Endothelial cell of umbilical vein (primary cell): ENCODE measurements around the gene GALNT1. TPM values are rescaled to one million over a fixed set of nuclear protein-coding genes. Genes with fewer than 3 reads are reported as not detected.

Experiments
- BruUV-seq: library from RNA; stranded (reverse); fragments of 400-500 nt; replicated peaks from 2 replicates; lab custom pipeline; 2021; lab: Mats Ljungman, UMichigan
- CTCF ChIA-PET: fragments of 300-600, 350-600 bp; sonication (Branson Sonifier 250); formaldehyde crosslinking; loops from one replicate; lab custom pipeline; 2021; ENCODE audit warnings: antibody characterized with exemption, inconsistent platforms; lab: Charles Lee
- POLR2A ChIA-PET: fragments of 300-600, 350-600 bp; sonication (Branson Sonifier 250); formaldehyde crosslinking; loops from one replicate; lab custom pipeline; 2021; ENCODE audit warnings: antibody characterized with exemption, inconsistent platforms; lab: Charles Lee
- DNase-seq: peaks from one replicate; pipeline ENCODE4 v3.0.0-alpha.2; 2011; ENCODE audit warnings: low read depth, low spot score
- FAIRE-seq: peaks from 2 replicates; lab custom pipeline; 2011; peaks lifted over from hg19 to GRCh38; lab: Jason Lieb, UNC
- H2AFZ ChIP-seq: 2 replicates; pipeline ENCODE4 v1.6.0; 2012; ENCODE audit warnings: low read depth, low read length, control low read depth, inconsistent platforms
- H3K27ac ChIP-seq: 2 replicates; pipeline ENCODE4 v1.5.1; 2011; ENCODE audit warnings: low read depth, mild to moderate bottlenecking, control low read depth, low read length, moderate library complexity; ENCODE audit not compliant: insufficient read depth
- H3K27me3 ChIP-seq, 2 experiments: 2 replicates each; pipeline versions ENCODE4 v1.6.0 to v1.6.1; 2011; ENCODE audit warnings: low read length in 2 of 2, mixed read lengths in 1 of 2; ENCODE audit not compliant: control insufficient read depth in 2 of 2, insufficient read depth in 2 of 2
- H3K36me3 ChIP-seq, 2 experiments: 2 replicates in 1 of 2; 3 replicates in 1 of 2; pipeline ENCODE4 v1.5.1; 2011; ENCODE audit warnings: low read length in 2 of 2, mild to moderate bottlenecking in 1 of 2, moderate library complexity in 1 of 2; ENCODE audit not compliant: control insufficient read depth in 2 of 2, insufficient read depth in 2 of 2; ENCODE audit errors: extremely low read depth in 1 of 2
- H3K4me1 ChIP-seq: 3 replicates; pipeline ENCODE4 v1.5.1; 2011; ENCODE audit warnings: mild to moderate bottlenecking, low read length; ENCODE audit not compliant: control insufficient read depth, insufficient read depth; ENCODE audit errors: extremely low read depth
- H3K4me2 ChIP-seq: 2 replicates; pipeline ENCODE4 v1.6.1; 2011; ENCODE audit warnings: low read length, control low read depth, mixed read lengths; ENCODE audit not compliant: insufficient read depth
- H3K4me3 ChIP-seq, 3 experiments: fragments of 200-600 bp in 1 of 3; sonication (generic), shearing (Covaris generic) in 1 of 3; replicated peaks in 1 of 3; 2 replicates each; pipeline ENCODE4 v1.5.1; 2011 to 2016; ENCODE audit warnings: control low read depth in 3 of 3, low read length in 3 of 3, mild to moderate bottlenecking in 2 of 3, inconsistent platforms in 1 of 3, low read depth in 1 of 3, moderate library complexity in 1 of 3; ENCODE audit not compliant: insufficient read depth in 1 of 3
- H3K79me2 ChIP-seq: 2 replicates; pipeline ENCODE4 v1.6.0; 2012; ENCODE audit warnings: low read length, inconsistent platforms; ENCODE audit not compliant: control insufficient read depth, insufficient read depth
- H3K9ac ChIP-seq: replicated peaks from 2 replicates; pipeline ENCODE3; 2011; ENCODE audit warnings: low read length, control low read depth; ENCODE audit not compliant: insufficient read depth; ENCODE audit errors: extremely low read depth
- H3K9me1 ChIP-seq: replicated peaks from 3 replicates; pipeline ENCODE4 v1.6.0; 2011; ENCODE audit warnings: mild to moderate bottlenecking, low read length; ENCODE audit not compliant: control insufficient read depth, insufficient read depth; ENCODE audit errors: extremely low read depth
- H3K9me3 ChIP-seq: replicated peaks from 2 replicates; pipeline ENCODE4 v1.5.1; 2012; ENCODE audit warnings: low read length, inconsistent platforms; ENCODE audit not compliant: control insufficient read depth, insufficient read depth
- H4K20me1 ChIP-seq: replicated peaks from 2 replicates; pipeline ENCODE3; 2011; ENCODE audit warnings: mild to moderate bottlenecking, low read length; ENCODE audit not compliant: control insufficient read depth, insufficient read depth; ENCODE audit errors: extremely low read depth
- CTCF ChIP-seq, 2 donors: IDR thresholded peaks; 1 replicate in 1 of 2; 2 replicates in 1 of 2; pipeline ENCODE4 v1.5.1; 2011; ENCODE audit warnings: low read length in 2 of 2, mild to moderate bottlenecking in 2 of 2, moderate library complexity in 2 of 2, control low read depth in 1 of 2, inconsistent platforms in 1 of 2, low read depth in 1 of 2; ENCODE audit not compliant: insufficient read depth in 1 of 2; ENCODE audit errors: extremely low read depth in 1 of 2
- EZH2 ChIP-seq: IDR thresholded peaks from 2 replicates; pipeline ENCODE4 v1.6.1; 2012; ENCODE audit warnings: borderline replicate concordance, low read depth, mild to moderate bottlenecking, moderate library complexity, low read length, inconsistent platforms; ENCODE audit not compliant: severe bottlenecking
- FOS ChIP-seq: IDR thresholded peaks from 2 replicates; pipeline ENCODE4 v1.6.1; 2011; ENCODE audit warnings: mild to moderate bottlenecking, low read length, moderate library complexity, borderline replicate concordance; ENCODE audit not compliant: insufficient read depth
- GATA2 ChIP-seq: IDR thresholded peaks from 2 replicates; pipeline ENCODE4 v1.7.0; 2011; ENCODE audit warnings: low read depth, mild to moderate bottlenecking, moderate library complexity, mixed read lengths, low read length; ENCODE audit not compliant: insufficient read length, insufficient read depth
- JUN ChIP-seq: IDR thresholded peaks from 2 replicates; pipeline ENCODE4 v1.6.1; 2011; ENCODE audit warnings: borderline replicate concordance, low read depth; ENCODE audit not compliant: insufficient read length, insufficient read depth
- MAX ChIP-seq: IDR thresholded peaks from 2 replicates; pipeline ENCODE4 v1.6.1; 2011; ENCODE audit not compliant: insufficient read depth, insufficient read length
- MYC ChIP-seq: IDR thresholded peaks from one replicate; pipeline ENCODE4 v1.6.1; 2011; ENCODE audit warnings: mild to moderate bottlenecking, low read depth, low read length
- POLR2A ChIP-seq: IDR thresholded peaks from 2 replicates; pipeline ENCODE4 v1.6.1; 2012; ENCODE audit warnings: low read depth, mild to moderate bottlenecking, control low read depth, low read length
- POLR2AphosphoS5 ChIP-seq: IDR thresholded peaks from 2 replicates; pipeline ENCODE4 v1.6.1; 2012; ENCODE audit warnings: low read depth, mild to moderate bottlenecking, control low read depth, low read length, moderate library complexity; ENCODE audit not compliant: insufficient read depth
- dilution Hi-C: fragments of 300-500 bp; cut with MboI; formaldehyde crosslinking; loops from one replicate; pipeline ENCODE4 v1.15.0; 2019; ENCODE audit warnings: low sequenced_read_pairs; ENCODE audit not compliant: extremely low pct_ligation_motif_present
- intact Hi-C: fragments of 100-400 bp; cut with micrococcal nuclease; formaldehyde crosslinking; loops from one replicate; pipeline ENCODE4 v1.10.0; 2022
- polyA plus RNA-seq, 4 experiments: library from polyadenylated mRNA; depleted of rRNA in 3 of 4; stranded (reverse) in 3 of 4; unstranded in 1 of 4; fragments of >200 nt; gene quantifications; 2 replicates each; pipeline versions ENCODE4 v1.2.1 to v1.2.3, GENCODE V29; 2011 to 2012; ENCODE audit warnings: missing spikeins in 1 of 4
- total RNA-seq: library from RNA; stranded (reverse); gene quantifications from 2 replicates; pipeline ENCODE4 v1.2.3, GENCODE V29; 2021

Gene GALNT1
- total and polyA plus RNA-seq, 2 donors (not counting 3 experiments of a cell fraction or from before 2014, with no cell fraction given) = 89.9 to 360 TPM

GRCh38 chr18:35535297-35535696, 46.2 kb upstream of the GALNT1 start:
- H3K4me1 ChIP-seq = no peaks in the 10 kb centered on the region
- intact Hi-C loops = no loop called here
- no peak overlapping the region for H2AFZ ChIP-seq
- CTCF ChIA-PET = no interaction called here
- H4K20me1 ChIP-seq = no peaks in the 10 kb centered on the region
- no peaks in the 10 kb centered on the region for H3K36me3 ChIP-seq
- H3K27ac ChIP-seq = no peak overlapping the region
- TF ChIP-seq MAX (no peak), EZH2 (no peak), JUN (no peak), GATA2 (no peak), POLR2A (no peak), CTCF (IDR thresholded peaks at IDR 0.05; ENCODE audit: extremely low read depth in 1 of 2, insufficient read depth in 1 of 2, low read depth in 1 of 2, low read length in 2 of 2) (no peak), FOS (no peak), POLR2AphosphoS5 (no peak), MYC (no peak)
- H3K9me1 ChIP-seq = no peaks in the 10 kb centered on the region
- no peak overlapping the region for H3K4me3 ChIP-seq
- H3K27me3 ChIP-seq = no peaks in the 10 kb centered on the region
- FAIRE-seq (no peak), DNase-seq (no peak)
- H3K79me2 ChIP-seq = no peaks in the 10 kb centered on the region
- BruUV-seq = no TSS peak
- H3K9me3 ChIP-seq = no peaks in the 10 kb centered on the region
- H3K4me2 ChIP-seq = no peak overlapping the region
- dilution Hi-C loops = no loop called here
- H3K9ac ChIP-seq = no peak overlapping the region
- POLR2A ChIA-PET = no interaction called here
